ENCODE results near the gene PIWIL1.

GRCh38 chr12:130344529-130344928, 6.8 kb downstream of the PIWIL1 start:
- TF ChIP-seq CTCF (conservative IDR thresholded peaks at IDR 0.05; ENCODE audit: low read depth, low read length) (no peak), POLR2A (IDR thresholded peaks at IDR 0.05; ENCODE audit: low read depth, low read length) (no peak), MAZ (IDR thresholded peaks at IDR 0.05; ENCODE audit: borderline replicate concordance, low read depth, low read length) (no peak), RCOR1 (IDR thresholded peaks at IDR 0.05; ENCODE audit: insufficient replicate concordance, low read length) (no peak)

Data from IMR-90 (cell line).